GM12801 (cell line): Measurements from ENCODE around the gene DNAAF5.

Experiments
- TF ChIP-seq, protein P1 (sequence below): IDR thresholded peaks from one replicate; pipeline ENCODE4 v1.5.1; 2011; ENCODE audit warnings: control low read depth; ENCODE audit not compliant: insufficient read length; ENCODE audit errors: extremely low read depth

The DNAAF5 gene

DNA sequence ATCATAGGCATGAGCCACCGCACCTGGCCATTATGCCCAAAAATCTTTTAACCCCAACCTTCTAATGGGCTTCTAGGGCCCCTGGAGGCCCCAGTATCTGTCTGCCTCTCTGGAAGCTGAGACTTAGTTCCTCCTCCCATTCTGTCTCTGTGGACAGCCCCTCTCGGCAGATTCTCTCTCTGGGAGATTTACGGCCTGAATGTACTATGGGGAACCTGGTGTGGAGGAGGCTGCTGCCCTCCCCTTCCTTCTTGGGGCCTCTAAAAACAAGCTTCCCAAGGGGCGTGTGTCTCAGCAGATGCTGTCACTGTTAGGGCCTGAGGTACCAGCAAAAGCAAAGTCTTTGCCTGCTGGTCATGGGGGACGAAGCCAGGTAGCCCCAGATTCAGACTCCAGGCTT lies 36.4 kb downstream of the DNAAF5 start:
- TF ChIP-seq, protein P1, sequence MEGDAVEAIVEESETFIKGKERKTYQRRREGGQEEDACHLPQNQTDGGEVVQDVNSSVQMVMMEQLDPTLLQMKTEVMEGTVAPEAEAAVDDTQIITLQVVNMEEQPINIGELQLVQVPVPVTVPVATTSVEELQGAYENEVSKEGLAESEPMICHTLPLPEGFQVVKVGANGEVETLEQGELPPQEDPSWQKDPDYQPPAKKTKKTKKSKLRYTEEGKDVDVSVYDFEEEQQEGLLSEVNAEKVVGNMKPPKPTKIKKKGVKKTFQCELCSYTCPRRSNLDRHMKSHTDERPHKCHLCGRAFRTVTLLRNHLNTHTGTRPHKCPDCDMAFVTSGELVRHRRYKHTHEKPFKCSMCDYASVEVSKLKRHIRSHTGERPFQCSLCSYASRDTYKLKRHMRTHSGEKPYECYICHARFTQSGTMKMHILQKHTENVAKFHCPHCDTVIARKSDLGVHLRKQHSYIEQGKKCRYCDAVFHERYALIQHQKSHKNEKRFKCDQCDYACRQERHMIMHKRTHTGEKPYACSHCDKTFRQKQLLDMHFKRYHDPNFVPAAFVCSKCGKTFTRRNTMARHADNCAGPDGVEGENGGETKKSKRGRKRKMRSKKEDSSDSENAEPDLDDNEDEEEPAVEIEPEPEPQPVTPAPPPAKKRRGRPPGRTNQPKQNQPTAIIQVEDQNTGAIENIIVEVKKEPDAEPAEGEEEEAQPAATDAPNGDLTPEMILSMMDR = no peak

DNA sequence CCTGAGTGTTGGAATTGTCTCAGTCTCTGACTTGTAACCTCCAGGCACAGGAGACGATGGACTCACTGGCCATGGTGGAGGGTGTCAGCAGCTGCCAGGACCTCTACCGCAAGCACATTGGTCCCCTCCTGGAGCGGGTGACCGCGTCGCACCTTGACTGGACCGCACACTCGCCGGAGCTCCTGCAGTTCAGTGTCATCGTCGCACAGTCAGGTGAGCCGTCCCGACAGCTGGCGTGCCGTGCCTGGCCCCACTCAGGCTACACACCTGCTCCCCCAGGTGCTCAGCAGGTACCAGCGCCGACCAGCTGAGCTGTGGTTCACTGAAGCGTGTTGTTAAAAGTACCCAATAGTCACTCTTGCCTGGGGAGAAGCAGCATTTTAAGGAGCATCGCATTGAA lies 37.3 kb downstream of the DNAAF5 start:
- TF ChIP-seq, protein P1 = no peak

GRCh38 chr7:765383-765782 lies 38.9 kb downstream of the DNAAF5 start:
- TF ChIP-seq, protein P1 = no peak

DNA sequence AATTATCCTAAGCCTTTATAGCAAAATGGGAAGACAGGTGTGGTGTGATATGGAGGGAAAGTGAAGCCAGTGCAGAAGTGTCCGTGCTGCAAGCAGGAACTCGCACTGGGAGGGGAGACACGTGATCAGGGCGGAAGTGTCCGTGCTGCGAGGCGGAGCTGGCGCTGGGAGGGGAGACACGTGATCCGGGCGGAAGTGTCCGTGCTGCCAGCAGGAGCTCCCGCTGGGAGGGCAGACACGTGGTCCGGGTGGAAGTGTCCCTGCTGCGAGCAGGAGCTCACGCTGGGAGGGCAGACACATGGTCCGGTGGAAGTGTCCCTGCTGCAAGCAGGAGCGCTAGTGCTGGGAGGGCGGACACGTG lies 41.1 kb downstream of the DNAAF5 start:
- TF ChIP-seq, protein P1 = no peak

DNA sequence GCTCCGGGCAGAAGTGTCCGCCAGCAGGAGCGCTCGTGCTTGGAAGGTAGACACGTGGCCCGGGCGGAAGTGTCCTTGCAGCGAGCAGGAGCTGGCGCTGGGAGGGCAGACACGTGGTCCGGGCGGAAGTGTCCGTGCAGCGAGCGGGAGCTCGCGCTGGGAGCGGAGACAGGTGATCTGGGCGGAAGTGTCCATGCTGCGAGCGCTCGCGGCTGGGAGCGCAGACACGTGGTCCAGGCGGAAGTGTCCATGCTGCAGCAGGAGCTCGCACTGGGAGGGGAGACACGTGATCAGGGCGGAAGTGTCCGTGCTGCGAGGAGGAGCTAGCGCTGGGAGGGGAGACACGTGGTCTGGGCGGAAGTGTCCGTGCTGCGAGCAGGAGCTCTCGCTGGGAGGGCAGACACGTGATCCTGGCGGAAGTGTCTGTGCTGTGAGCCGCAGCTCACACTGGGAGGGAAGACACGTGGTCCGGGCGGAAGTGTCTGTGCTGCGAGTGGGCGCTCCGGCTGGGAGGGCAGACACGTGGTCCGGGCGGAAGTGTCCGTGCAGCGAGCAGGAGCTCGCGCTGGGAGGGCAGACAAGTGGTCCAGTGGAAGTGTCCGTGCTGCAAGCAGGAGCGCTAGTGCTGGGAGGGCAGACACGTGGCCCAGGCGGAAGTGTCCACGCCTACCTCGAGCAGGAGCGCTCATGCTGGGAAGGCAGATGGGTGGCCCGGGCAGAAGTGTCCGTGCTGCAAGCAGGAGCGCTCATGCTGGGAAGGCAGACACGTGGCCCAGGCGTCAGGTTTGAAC lies 41.6 kb downstream of the DNAAF5 start:
- TF ChIP-seq, protein P1 = no peak

DNA sequence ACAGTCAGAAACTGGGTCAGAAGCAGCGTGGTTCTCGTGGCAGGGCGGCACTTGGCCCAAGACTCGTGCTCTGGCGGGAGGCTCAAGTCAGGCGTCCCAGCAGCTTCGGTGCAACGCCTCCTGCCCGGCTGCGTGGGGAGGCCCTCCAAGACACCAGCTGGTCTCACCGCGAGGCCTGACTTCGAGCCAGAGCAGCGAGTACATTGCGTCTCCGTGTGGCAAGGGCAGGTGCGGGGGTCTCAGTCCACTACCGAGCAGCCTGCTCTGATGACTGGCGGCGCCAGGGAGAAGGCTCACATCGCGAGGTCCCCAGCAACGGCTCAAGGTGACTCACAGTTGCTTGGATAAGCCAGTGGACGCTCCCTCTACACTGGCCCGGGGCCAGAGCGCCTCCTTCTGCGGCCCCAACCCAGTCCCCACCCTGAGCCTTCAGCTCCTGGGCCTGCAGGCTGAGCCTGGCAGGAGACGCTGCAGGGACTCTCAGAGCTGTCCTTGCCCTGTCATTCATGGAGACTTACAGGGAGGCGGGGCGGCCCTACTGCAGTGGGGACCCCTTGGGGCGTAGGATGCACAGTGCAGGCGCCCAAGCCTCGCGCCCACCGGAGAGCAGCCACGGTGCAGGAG lies 42.5 kb downstream of the DNAAF5 start:
- TF ChIP-seq, protein P1 = no peak

- TF ChIP-seq, protein P1 = no peak
These were observed 43.8 kb downstream of the DNAAF5 start for GRCh38 chr7:770336-770735.
